Mesothelial cell of epicardium (in vitro differentiated cells): ENCODE measurements around the gene SMG9. TPM values are rescaled to one million over a fixed set of nuclear protein-coding genes. Genes with fewer than 3 reads are reported as not detected.

Source experiments
- DNase-seq, 2 experiments: peaks; one replicate each; pipeline ENCODE4 v3.0.0; 2021; ENCODE audit warnings: low spot score in 2 of 2; ENCODE audit not compliant: unreplicated experiment in 2 of 2
- H3K27ac Mint-ChIP-seq: 2 replicates; pipeline ENCODE4 v1.8.0; 2021; ENCODE audit warnings: mixed read lengths
- H3K27me3 Mint-ChIP-seq: 2 replicates; pipeline ENCODE4 v1.8.0; 2021; ENCODE audit warnings: low read depth, mixed read lengths
- H3K36me3 Mint-ChIP-seq: 2 replicates; pipeline ENCODE4 v1.8.0; 2021; ENCODE audit warnings: mixed read lengths
- H3K4me1 Mint-ChIP-seq: 2 replicates; pipeline ENCODE4 v1.8.0; 2021; ENCODE audit warnings: mixed read lengths
- H3K4me3 Mint-ChIP-seq: 2 replicates; pipeline ENCODE4 v1.8.0; 2021; ENCODE audit warnings: mild to moderate bottlenecking, moderate library complexity, mixed read lengths
- H3K9me3 Mint-ChIP-seq: 2 replicates; pipeline ENCODE4 v1.8.0; 2021; ENCODE audit warnings: mixed read lengths
- total RNA-seq: library from RNA; stranded (reverse); gene quantifications from 3 replicates; pipeline ENCODE4 v1.2.1, GENCODE V29; 2021
- TF ChIP-seq, protein P1 (sequence below): fragments of 200-600 bp; sonication (generic); IDR thresholded peaks from one replicate; pipeline ENCODE4 v1.5.0; 2021; ENCODE audit warnings: antibody characterized with exemption; ENCODE audit not compliant: unreplicated experiment

The SMG9 gene, protein sequence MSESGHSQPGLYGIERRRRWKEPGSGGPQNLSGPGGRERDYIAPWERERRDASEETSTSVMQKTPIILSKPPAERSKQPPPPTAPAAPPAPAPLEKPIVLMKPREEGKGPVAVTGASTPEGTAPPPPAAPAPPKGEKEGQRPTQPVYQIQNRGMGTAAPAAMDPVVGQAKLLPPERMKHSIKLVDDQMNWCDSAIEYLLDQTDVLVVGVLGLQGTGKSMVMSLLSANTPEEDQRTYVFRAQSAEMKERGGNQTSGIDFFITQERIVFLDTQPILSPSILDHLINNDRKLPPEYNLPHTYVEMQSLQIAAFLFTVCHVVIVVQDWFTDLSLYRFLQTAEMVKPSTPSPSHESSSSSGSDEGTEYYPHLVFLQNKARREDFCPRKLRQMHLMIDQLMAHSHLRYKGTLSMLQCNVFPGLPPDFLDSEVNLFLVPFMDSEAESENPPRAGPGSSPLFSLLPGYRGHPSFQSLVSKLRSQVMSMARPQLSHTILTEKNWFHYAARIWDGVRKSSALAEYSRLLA
- 65.8 to 75.7 TPM (median 73.2 TPM) in 3 replicates for total RNA-seq

DNA sequence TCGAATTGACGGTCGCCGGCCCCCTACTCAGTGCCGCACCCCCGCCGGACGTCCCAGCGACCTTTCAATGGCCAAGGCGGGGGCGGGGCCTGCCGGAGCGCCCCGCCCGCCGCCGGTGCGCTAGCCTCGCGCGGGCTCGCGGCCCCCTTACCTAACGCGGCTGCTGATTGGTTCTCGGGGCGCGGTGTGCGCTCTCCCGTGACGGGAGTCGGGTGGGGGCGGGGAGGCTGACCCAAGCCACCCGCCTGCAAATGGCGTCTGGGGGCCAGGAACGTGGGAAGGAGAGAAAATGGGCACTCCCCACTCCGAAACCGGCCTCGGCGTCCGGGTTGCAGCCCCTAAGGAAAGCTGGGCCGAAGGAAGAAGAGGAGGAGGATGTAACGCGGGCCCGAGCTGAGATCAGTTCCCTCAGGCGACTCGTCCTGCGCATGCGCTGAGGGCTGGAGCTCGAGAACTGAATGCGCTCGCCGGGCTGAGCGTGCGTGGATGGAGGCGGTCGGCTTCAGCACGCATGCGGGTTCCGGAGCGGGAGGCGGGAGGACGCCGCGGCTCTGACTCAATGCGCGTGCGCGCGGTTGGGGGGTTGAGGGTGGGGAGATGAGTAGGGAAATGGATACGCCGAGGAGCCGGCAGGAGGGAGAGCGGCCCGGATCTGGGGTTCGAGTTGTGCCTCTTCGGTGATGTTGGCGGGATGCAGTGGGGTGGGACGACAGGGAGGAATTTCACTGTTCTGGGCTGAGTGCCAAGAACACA, at the start of gene SMG9:
Gene SMG9 (minus strand): TSS at position 460 of the 753 bp plus-strand sequence. CDS start 4,221 bp downstream, outside the sequence.
- H3K4me3 Mint-ChIP-seq, result peak within 1 kb of the TSS; percentile 94
- TF ChIP-seq, protein P1, sequence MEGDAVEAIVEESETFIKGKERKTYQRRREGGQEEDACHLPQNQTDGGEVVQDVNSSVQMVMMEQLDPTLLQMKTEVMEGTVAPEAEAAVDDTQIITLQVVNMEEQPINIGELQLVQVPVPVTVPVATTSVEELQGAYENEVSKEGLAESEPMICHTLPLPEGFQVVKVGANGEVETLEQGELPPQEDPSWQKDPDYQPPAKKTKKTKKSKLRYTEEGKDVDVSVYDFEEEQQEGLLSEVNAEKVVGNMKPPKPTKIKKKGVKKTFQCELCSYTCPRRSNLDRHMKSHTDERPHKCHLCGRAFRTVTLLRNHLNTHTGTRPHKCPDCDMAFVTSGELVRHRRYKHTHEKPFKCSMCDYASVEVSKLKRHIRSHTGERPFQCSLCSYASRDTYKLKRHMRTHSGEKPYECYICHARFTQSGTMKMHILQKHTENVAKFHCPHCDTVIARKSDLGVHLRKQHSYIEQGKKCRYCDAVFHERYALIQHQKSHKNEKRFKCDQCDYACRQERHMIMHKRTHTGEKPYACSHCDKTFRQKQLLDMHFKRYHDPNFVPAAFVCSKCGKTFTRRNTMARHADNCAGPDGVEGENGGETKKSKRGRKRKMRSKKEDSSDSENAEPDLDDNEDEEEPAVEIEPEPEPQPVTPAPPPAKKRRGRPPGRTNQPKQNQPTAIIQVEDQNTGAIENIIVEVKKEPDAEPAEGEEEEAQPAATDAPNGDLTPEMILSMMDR, result no peak
- no peaks in the 10 kb centered on the region for H3K9me3 Mint-ChIP-seq
- peak within 1 kb of the TSS; percentile 100 for H3K27ac Mint-ChIP-seq
- peaks cover 33% of the 10 kb centered on the region for H3K4me1 Mint-ChIP-seq
- H3K27me3 Mint-ChIP-seq, result no peaks in the 10 kb centered on the region
- H3K36me3 Mint-ChIP-seq, result peaks cover 16% of the 10 kb centered on the region
- DNase-seq, result peak; percentile 98 to 99

DNA sequence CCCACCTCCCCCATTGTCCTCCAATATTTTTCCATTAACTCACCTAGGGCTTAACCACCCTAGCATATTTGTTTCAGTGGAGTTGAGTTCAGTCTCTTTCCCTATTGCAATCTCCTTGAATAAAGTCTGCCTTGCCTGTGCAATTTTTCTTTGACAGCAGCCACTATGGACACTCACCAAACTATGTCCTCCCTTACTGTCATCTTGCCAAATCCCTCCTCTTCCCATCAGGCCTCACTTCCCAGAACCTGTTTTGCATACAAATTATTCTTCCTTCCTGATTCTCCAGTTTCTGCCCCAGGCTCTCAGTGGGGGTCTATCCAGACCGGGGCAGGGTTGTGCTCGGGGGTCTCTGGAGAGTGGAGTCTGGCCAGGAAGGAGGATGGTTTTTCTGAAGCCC, 49.7 kb upstream of the SMG9 start:
- H3K4me3 Mint-ChIP-seq, result no peak overlapping the region
- no peaks in the 10 kb centered on the region for H3K9me3 Mint-ChIP-seq
- H3K36me3 Mint-ChIP-seq, result no peaks in the 10 kb centered on the region
- TF ChIP-seq, protein P1, result no peak
- H3K27me3 Mint-ChIP-seq, result peaks cover 59% of the 10 kb centered on the region
- H3K4me1 Mint-ChIP-seq, result no peaks in the 10 kb centered on the region
- DNase-seq, result no peak
- no peak overlapping the region for H3K27ac Mint-ChIP-seq

DNA sequence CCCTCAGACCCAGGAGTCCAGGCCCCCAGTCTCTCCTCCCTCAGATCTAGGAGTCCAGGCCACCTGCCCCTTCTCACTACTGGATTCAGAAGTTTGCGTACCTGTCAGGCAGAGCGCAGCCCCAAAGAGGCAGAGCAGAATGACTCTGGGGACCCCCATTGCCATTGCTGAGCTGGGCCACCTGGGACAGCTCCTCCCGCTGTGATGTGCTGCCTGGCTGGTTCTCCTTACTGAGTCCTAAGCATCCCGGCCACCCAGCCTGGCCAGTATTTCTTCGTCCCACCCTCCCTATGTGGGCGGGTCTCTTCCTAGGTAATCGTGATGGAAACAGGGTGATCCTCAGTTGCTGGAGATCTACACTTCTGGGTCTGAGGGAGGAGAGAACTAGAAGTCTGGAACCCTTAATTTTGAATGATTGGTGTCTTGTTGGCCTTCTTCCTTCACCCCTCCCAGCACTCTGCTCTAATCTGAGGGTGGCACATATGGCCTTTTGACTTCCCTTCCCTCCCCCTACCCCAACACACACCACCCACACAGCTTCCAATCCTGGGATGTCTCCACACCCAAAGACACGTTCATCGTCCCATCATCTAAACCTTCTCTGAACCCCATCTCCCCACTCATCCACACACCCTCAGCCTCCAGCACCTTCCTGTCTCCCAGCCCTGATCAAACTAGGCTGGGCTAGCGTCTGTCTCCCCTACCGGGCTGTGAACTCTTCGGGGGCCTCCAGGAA, 47.6 kb upstream of the SMG9 start, which contains the start of gene LYPD5:
Gene LYPD5 (minus strand): TSS at position 232 of the 736 bp plus-strand sequence. CDS start 67 bp downstream, at position 165.
- Mint-ChIP-seq H3K27me3 (peaks cover 70% of the 10 kb centered on the region), H3K9me3 (no peaks in the 10 kb centered on the region)

DNA sequence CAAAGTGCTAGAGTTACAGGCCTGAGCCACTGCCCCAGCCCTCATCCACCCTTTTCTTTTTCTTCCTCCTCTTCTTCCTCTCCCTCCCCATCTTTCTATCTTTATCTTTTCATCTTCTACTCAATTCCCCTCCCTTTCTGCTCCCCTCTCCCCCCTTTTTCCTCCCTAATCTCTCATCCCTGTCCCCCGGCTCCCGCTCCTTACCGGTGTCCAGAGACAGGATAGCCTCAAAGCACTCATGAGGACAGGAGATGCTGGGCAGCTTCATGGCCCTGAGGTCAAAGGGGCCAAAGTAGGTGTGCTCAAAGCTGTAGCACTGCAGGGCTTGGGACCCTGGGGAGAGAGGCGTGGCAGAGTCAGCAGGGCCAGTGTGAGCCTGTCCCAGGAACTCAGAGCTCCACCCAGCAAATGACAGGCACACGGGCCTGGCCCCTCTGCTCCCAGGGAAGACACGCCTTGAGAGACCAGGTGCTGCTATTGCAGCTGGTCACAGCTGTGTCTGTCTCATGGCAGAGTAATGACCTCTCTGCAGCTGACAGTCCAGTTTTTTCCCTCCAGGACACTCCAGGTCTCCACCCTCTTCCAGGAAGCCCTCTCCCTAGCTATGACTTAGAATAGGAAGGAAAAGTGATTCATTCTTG, 44.9 kb upstream of the SMG9 start:
- peaks cover 75% of the 10 kb centered on the region for H3K27me3 Mint-ChIP-seq
- TF ChIP-seq, protein P1, result no peak
- DNase-seq, result no peak
- peak overlapping the region; percentile 74 for H3K4me3 Mint-ChIP-seq
- no peaks in the 10 kb centered on the region for H3K9me3 Mint-ChIP-seq
- H3K4me1 Mint-ChIP-seq, result peaks cover 3% of the 10 kb centered on the region
- no peaks in the 10 kb centered on the region for H3K36me3 Mint-ChIP-seq
- no peak overlapping the region for H3K27ac Mint-ChIP-seq

More for the DNA sequence above, 47.6 kb upstream of the SMG9 start, which contains the start of gene LYPD5:
- Mint-ChIP-seq H3K4me1 (peaks cover 3% of the 10 kb centered on the region), H3K27ac (no peak within 1 kb of the TSS), H3K4me3 (no peak within 1 kb of the TSS), H3K36me3 (no peaks in the 10 kb centered on the region)
- TF ChIP-seq, protein P1, result no peak
- DNase-seq, result no peak
